GM21390 (cell line): ENCODE measurements around the gene NEDD4.
"Not testable (repeated sequence)": the region's sequence is repeated elsewhere in the genome, so short reads cannot be mapped to it uniquely, and the experiment has no call there.

Source experiments
- ATAC-seq: cut with Tn5 transposase; IDR thresholded peaks from one replicate; pipeline ENCODE4 v1.9.1; 2021; ENCODE audit not compliant: unreplicated experiment

Gene NEDD4

GRCh38 chr15:55959744-55960447 is 33.5 kb downstream of the NEDD4 start:
- ATAC-seq, result no peak

- no peak for ATAC-seq
Observed at GRCh38 chr15:55958349-55958748, 35.1 kb downstream of the NEDD4 start.

- ATAC-seq, result no peak
Observed at GRCh38 chr15:55954862-55955605, 38.4 kb downstream of the NEDD4 start.

- ATAC-seq, result not testable (repeated sequence)
Observed at GRCh38 chr15:55952501-55953274, 40.7 kb downstream of the NEDD4 start.

- ATAC-seq, result not testable (repeated sequence)
Observed at GRCh38 chr15:55944606-55945005, 48.8 kb downstream of the NEDD4 start.

GRCh38 chr15:55942332-55942731 is 51.1 kb downstream of the NEDD4 start:
- no peak for ATAC-seq

- ATAC-seq, result no peak
Observed at GRCh38 chr15:55937040-55937439, 56.4 kb downstream of the NEDD4 start.

GRCh38 chr15:55928955-55929354 is 64.5 kb downstream of the NEDD4 start:
- no peak for ATAC-seq

GRCh38 chr15:55921744-55922143 is 71.7 kb downstream of the NEDD4 start:
- ATAC-seq, result no peak

- no peak for ATAC-seq
Observed at GRCh38 chr15:55917881-55918296, 75.5 kb downstream of the NEDD4 start.

- no peak for ATAC-seq
Observed at GRCh38 chr15:55916666-55917409, 76.6 kb downstream of the NEDD4 start.

GRCh38 chr15:55915876-55916567 is 77.4 kb downstream of the NEDD4 start:
- no peak for ATAC-seq

GRCh38 chr15:55915221-55915620 is 78.2 kb downstream of the NEDD4 start:
- no peak for ATAC-seq

- no peak for ATAC-seq
Observed at GRCh38 chr15:55914446-55914845, 79.0 kb downstream of the NEDD4 start.

GRCh38 chr15:55912982-55913381 is 80.4 kb downstream of the NEDD4 start:
- no peak for ATAC-seq

GRCh38 chr15:55909036-55909811 is 84.2 kb downstream of the NEDD4 start:
- ATAC-seq, result no peak

GRCh38 chr15:55907797-55908196 is 85.6 kb downstream of the NEDD4 start:
- ATAC-seq, result no peak

GRCh38 chr15:55902981-55903380 is 90.4 kb downstream of the NEDD4 start:
- no peak for ATAC-seq

- ATAC-seq, result no peak
Observed at GRCh38 chr15:55900019-55900418, 93.4 kb downstream of the NEDD4 start.

GRCh38 chr15:55899537-55899936 is 93.9 kb downstream of the NEDD4 start:
- no peak for ATAC-seq
